Measurements from ENCODE around the gene STK11IP.

- TF ChIP-seq CTCF (IDR thresholded peaks at IDR 0.05) = no peak
- TF ChIP-seq POLR2A (IDR thresholded peaks at IDR 0.05) = no peak
- no peak for TF ChIP-seq POLR2AphosphoS5 (IDR thresholded peaks at IDR 0.05)
These were observed 65.6 kb downstream of the STK11IP start for GRCh38 chr2:219663116-219663762.
